Measurements from ENCODE around the gene TOP3B.

The TOP3B gene

DNA sequence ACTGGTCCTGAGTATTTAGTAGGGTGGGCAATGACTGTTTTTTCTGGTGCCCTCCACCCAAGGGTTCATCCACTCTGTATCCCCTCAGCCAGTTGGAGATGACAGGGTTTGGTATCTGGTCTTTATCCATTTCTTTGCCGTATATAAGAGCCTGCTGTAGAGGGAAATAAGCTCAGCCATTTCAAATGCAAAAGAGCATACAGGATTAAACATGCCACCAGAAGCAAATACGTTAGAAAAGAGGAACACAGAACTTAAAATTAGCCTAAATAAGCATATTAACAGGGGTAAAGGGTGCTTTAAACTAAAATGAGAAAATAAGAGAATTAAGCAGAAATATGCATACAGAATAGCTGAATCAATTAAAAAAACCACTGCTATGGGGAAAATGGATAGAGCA lies 27.8 kb upstream of the TOP3B start:
- no peak for DNase-seq

- DNase-seq, result no peak
Measured at GRCh38 chr22:22009661-22010060, 27.1 kb upstream of the TOP3B start.

- no peak for DNase-seq
Measured at GRCh38 chr22:22006596-22006990, 24.0 kb upstream of the TOP3B start.

DNA sequence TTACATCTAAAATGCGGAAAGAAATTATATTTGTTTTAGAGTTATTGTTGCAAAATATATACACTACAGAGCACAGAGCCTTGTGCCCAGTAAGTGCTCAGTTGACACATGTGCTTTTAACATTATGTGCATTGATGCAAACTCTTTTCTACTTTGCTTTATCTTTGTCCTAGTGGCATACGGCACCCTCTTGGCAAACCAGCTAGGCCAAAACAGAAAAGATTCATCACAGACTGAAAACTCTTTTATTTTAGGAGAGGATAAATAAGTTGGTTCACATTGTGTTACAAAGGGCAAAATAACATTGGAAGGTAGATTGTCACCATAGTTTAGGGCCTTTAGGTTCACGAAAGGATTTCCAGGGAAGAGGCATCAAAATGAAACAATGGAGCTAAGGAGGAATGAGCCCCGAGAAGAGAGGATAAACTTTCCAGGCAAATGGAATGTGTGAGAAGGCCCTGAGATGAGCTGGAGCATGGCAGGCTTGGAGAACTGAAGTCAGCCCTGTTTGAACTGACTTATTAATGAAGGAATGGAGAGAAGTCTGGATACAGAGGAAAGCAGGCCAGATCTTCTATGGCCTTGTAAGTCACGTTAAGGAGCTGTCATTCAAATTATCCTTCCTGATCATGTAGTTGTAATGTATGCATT lies 23.5 kb upstream of the TOP3B start:
- no peak for DNase-seq

DNA sequence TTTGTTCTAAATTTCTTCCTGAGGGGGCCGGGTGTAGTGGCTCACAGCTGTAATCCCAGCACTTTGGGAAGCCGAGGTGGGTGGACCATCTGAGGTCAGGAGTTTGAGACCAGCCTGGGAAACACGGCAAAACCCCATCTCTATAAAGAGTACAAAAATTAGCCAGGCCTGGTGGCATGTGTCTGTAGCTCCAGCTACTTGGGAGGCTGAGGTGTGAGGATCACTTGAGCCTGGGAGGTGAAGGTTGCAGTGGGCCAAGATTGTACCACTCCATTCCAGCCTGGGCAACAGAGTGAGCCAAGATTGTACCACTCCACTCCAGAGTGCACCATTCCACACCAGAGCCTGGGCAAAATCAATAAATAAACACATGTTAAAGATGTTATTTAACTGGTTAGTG lies 20.6 kb upstream of the TOP3B start:
- DNase-seq, result no peak

GRCh38 chr22:22002526-22003055 lies 20.0 kb upstream of the TOP3B start:
- no peak for DNase-seq

GRCh38 chr22:22001664-22002525 lies 19.3 kb upstream of the TOP3B start:
- DNase-seq, result no peak

- DNase-seq, result no peak
Measured at GRCh38 chr22:21998595-21999247, 16.1 kb upstream of the TOP3B start.

DNA sequence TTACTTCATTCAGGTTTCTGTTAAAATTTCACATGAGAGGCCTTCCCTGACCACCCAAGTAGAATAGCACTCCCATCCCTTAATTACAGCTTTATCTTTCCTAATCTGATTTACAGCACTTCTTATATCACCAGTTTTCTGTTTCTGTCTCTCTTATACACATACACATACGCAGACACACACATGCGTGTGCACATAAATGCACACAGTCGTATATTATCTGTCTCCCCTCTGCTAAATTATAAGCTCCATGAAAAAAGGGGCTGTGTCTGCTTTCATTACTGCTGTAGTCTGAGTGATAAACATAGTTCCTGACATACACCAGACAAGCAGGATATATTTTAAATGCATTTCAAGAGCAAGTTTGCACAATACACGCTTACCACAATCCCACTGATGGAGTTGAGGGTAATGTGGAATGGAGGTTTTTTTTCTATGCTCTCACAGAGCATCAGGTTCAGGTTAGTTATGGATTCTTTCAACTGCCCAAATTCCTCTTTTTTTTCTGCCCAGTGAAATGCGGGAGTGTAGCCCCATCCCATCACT lies 13.7 kb upstream of the TOP3B start:
- DNase-seq, result no peak

GRCh38 chr22:21995660-21996059 lies 13.1 kb upstream of the TOP3B start:
- DNase-seq, result no peak

DNA sequence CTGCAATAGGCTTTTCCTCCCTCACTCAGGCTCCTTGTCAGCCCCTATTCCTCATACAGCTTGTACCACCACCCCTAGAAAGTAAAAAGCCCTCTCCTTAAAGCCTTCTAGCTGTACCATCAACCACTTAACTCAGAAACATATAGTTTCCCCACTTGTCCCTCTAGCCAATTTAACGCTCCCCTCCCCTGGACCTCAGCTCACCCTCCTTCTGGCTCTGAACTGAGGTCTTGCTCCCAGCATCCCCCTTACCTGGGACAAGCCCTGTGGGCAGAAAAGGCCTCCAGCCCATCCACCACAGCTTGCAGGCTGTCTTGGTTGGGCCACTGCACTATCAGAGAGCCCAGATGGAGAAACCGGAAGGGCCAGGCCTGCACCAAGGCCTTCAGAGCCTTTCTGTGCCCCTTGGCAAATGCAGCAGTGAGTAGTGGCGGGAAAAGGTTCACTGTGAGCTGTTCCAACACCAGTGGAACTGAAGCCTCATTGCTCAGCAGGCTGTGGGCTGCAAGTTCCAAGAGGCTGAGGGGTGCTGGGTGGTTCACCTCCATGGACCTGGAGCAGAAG lies 12.4 kb upstream of the TOP3B start:
- no peak for DNase-seq

DNA sequence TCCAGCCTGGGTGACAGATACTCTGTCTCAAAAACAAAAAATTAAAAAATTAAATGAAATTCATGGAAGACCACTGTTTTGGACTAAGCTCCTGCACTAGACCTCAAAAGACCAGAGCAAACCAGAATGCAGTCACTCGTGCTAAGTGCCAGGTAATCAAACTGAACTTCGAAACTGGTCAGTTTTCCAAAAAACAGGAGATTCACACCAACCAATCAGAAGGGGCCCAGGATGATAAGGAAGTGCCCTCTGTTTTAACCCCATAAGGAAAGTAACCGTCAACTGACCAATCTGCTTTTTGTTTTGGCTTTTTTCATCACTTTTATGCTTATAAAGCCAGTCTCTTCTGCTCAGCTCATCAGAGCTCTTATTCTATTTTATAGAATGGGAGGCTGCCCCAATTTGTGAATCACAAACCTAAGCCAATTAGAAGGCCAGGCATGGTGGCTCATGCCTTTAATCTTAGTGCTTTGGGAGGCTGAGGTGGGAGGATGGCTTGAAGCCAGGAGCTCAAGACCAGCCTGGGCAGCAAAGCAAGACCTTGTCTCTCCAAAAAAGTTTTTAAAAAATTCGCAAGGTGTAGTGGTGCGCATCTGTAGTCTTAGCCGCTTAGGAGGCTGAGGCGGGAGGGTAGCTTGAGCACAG lies 10.1 kb upstream of the TOP3B start:
- DNase-seq, result no peak

- no peak for DNase-seq
Measured at GRCh38 chr22:21991774-21992173, 9.2 kb upstream of the TOP3B start.

- DNase-seq, result no peak
Measured at GRCh38 chr22:21991304-21991596, 8.7 kb upstream of the TOP3B start.

- DNase-seq, result no peak
Measured at GRCh38 chr22:21990445-21991303, 8.1 kb upstream of the TOP3B start.

GRCh38 chr22:21989049-21989448 lies 6.5 kb upstream of the TOP3B start:
- no peak for DNase-seq

DNA sequence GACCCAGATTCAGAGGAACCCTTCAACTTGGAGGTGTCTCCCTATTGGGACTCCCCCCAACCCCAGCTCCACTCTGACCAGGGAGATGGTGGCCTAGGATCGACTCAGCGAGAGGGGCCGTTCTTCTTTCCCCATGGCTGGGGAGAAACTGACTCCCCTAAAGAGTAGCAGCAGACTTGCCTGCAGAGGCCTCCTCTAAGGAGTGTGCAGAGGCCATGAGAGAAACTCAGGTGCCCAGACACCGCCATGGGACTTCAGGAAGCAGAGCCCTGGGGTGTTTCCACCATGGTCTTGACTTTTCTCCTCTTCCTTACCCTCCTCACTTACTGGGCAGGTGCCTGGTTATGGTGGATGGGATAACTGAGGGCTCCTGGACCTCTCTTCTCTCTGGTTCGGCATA lies 2.6 kb upstream of the TOP3B start:
- no peak for DNase-seq

- no peak for DNase-seq
Measured at GRCh38 chr22:21984793-21985192, 2.2 kb upstream of the TOP3B start.

GRCh38 chr22:21981874-21982273 lies 713 bp downstream of the TOP3B start:
- no peak for DNase-seq

DNA sequence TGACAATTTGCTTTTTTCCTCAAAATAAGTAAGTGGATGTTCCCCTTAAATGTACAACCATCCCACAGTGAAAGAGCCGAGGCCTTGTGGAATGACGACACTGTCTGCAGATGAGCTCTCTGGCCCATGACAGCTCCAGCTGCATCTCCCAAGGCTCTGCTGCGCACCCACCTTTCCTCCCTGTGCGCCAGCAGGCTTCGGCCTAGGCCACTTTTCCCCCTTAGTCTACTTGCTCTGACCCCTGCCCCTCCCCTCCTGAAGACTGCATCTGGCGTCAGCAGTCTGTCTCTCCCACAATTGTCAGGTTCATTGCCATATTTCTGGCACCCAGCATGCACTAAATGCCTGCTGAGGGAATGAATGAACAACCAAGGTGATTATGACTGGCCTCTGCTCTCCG lies 2.0 kb downstream of the TOP3B start:
- no peak for DNase-seq

DNA sequence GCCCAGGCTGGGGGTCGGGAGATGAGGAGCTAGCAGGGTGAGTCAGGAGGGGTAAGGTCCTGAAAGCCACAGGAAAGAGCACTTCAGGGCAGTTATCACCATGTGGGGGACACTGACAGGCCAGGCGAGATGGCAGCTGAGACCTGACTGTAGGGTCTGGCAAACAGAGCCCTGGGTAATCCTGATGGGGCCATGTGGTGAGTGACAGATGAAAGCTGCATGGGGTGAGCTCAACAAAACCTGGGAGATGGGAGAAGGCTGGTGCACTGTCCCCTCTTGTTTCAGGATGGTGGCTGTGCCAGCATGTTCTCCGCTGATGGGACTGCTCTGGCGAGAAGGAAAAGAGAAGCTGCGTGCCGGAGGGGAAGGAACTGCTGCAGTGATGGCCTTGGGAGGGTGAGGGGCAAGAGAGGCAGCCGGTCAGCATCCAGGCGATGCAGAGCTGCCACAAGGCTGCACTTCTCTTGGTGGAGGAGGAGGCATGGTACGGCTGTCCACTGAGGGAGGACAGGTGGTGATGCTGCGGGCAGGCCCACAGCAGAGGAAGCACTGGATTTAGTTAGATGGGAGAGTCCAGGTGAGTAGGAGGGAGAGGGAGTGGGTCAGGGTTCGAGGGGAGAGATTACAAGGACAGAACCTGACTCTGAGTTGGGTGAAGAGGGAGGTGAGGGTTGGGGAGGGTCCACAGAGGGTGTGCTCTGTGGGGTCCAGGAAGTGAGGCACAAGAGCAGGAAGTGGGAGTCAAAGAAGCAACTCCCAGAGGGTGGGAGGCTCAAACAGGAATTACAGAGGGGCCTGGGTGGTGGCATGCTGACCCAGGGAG lies 3.8 kb downstream of the TOP3B start:
- no peak for DNase-seq
